Neuronal stem cell (in vitro differentiated cells): Measurements from ENCODE around the gene SLC6A19.

Experiments
- DNase-seq: peaks from one replicate; pipeline ENCODE4 v3.0.0-alpha.2; 2013; ENCODE audit warnings: low spot score
- H2AFZ ChIP-seq: one replicate; pipeline ENCODE4 v1.6.1; 2013; ENCODE audit warnings: mild to moderate bottlenecking, low read length, inconsistent platforms
- H2AK5ac ChIP-seq: 2 replicates; pipeline ENCODE4 v1.6.1; 2013; ENCODE audit warnings: low read depth, mild to moderate bottlenecking, inconsistent platforms, low read length, moderate library complexity, mixed read lengths
- H2BK120ac ChIP-seq: 2 replicates; pipeline ENCODE4 v1.6.1; 2013; ENCODE audit warnings: low read depth, mild to moderate bottlenecking, inconsistent platforms, low read length, moderate library complexity, mixed read lengths
- H2BK12ac ChIP-seq: one replicate; pipeline ENCODE4 v1.6.1; 2013; ENCODE audit warnings: low read length, inconsistent platforms
- H2BK15ac ChIP-seq: 2 replicates; pipeline ENCODE4 v1.6.1; 2013; ENCODE audit warnings: mild to moderate bottlenecking, low read length, inconsistent platforms, mixed read lengths
- H2BK5ac ChIP-seq: one replicate; pipeline ENCODE4 v1.6.1; 2013; ENCODE audit warnings: inconsistent platforms, mild to moderate bottlenecking, low read length, moderate library complexity
- H3K14ac ChIP-seq: one replicate; pipeline ENCODE4 v1.6.1; 2013; ENCODE audit warnings: low read length, inconsistent platforms
- H3K18ac ChIP-seq: 2 replicates; pipeline ENCODE4 v1.6.1; 2013; ENCODE audit warnings: low read length, inconsistent platforms
- H3K23ac ChIP-seq: 2 replicates; pipeline ENCODE4 v1.6.1; 2013; ENCODE audit warnings: low read depth, mild to moderate bottlenecking, mixed read lengths, low read length, inconsistent platforms; ENCODE audit not compliant: poor library complexity
- H3K27ac ChIP-seq: replicated peaks from 3 replicates; pipeline ENCODE4 v1.5.1; 2013; ENCODE audit warnings: low read length, inconsistent platforms
- H3K27me3 ChIP-seq, 3 experiments: 2 replicates each; pipeline ENCODE4 v1.6.1; 2013; ENCODE audit warnings: low read length in 3 of 3, mild to moderate bottlenecking in 2 of 3, inconsistent platforms in 1 of 3, low read depth in 1 of 3, mixed read lengths in 1 of 3, moderate library complexity in 1 of 3; ENCODE audit not compliant: control insufficient read depth in 3 of 3, insufficient read depth in 3 of 3
- H3K36me3 ChIP-seq, 2 donors: replicated peaks in 1 of 2; 2 replicates each; pipeline ENCODE4 v1.6.1; 2013; ENCODE audit warnings: low read length in 2 of 2; ENCODE audit not compliant: control insufficient read depth in 2 of 2, insufficient read depth in 2 of 2
- H3K4ac ChIP-seq: 2 replicates; pipeline ENCODE4 v1.6.1; 2013; ENCODE audit warnings: inconsistent platforms, mild to moderate bottlenecking, low read length, moderate library complexity
- H3K4me1 ChIP-seq, 2 donors: 1 replicate in 1 of 2; 2 replicates in 1 of 2; pipeline ENCODE4 v1.6.1; 2013; ENCODE audit warnings: low read length in 2 of 2, low read depth in 1 of 2; ENCODE audit not compliant: control insufficient read depth in 2 of 2, insufficient read depth in 1 of 2
- H3K4me2 ChIP-seq: one replicate; pipeline ENCODE4 v1.6.1; 2013; ENCODE audit warnings: mild to moderate bottlenecking, low read length, inconsistent platforms; ENCODE audit not compliant: insufficient read depth, poor library complexity, severe bottlenecking
- H3K4me3 ChIP-seq, 2 donors: 2 replicates each; pipeline ENCODE4 v1.5.1; 2013; ENCODE audit warnings: low read length in 2 of 2, mild to moderate bottlenecking in 2 of 2, inconsistent platforms in 1 of 2, moderate library complexity in 1 of 2
- H3K79me1 ChIP-seq: one replicate; pipeline ENCODE4 v1.6.1; 2013; ENCODE audit warnings: low read depth, mild to moderate bottlenecking, inconsistent platforms, low read length, moderate library complexity
- H3K9ac ChIP-seq: one replicate; pipeline ENCODE4 v1.6.1; 2013; ENCODE audit warnings: mild to moderate bottlenecking, low read depth, low read length, inconsistent platforms; ENCODE audit not compliant: poor library complexity
- H3K9me3 ChIP-seq, 2 donors: replicated peaks in 1 of 2; 2 replicates each; pipeline versions ENCODE3 to v1.6.1; 2013; ENCODE audit warnings: low read length in 2 of 2, mild to moderate bottlenecking in 2 of 2, inconsistent platforms in 1 of 2, low read depth in 1 of 2, mixed read lengths in 1 of 2, moderate library complexity in 1 of 2; ENCODE audit not compliant: control insufficient read depth in 2 of 2, insufficient read depth in 1 of 2
- H4K8ac ChIP-seq: one replicate; pipeline ENCODE4 v1.6.1; 2013; ENCODE audit warnings: low read depth, mild to moderate bottlenecking, inconsistent platforms, low read length, moderate library complexity
- H4K91ac ChIP-seq: one replicate; pipeline ENCODE4 v1.6.1; 2013; ENCODE audit warnings: low read length, low read depth, mild to moderate bottlenecking, inconsistent platforms; ENCODE audit not compliant: poor library complexity
- WGBS, 2 donors: extraction: QIAGEN DNeasy Blood & Tissue Kit; methylation state at CpG; one replicate each; pipeline ENCODE4 v1.1.7; 2013; ENCODE audit warnings: missing lambda C conversion rate in 2 of 2, mixed read lengths in 1 of 2; ENCODE audit not compliant: insufficient read length in 2 of 2, insufficient replicate concordance in 1 of 2; ENCODE audit errors: extremely low coverage in 2 of 2; 5-methylcytosine and 5-hydroxymethylcytosine counted together

The SLC6A19 gene

DNA sequence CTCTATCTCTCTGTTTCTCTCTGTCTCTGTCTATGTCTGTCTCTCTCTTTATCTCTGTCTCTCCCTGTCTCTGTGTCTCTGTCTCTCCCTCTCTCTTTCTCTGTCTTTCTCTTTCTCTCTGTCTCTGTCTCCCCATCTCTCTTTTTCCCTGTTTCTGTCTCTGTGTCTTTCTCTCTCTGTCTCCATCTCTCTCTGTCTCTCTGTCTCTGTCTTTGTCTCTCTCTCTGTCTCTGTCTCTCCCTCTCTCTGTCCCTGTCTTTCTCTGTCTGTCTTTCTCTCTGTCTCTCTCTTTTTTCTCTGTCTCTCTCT is 2.1 kb upstream of the SLC6A19 start:
- no peak overlapping the region for H3K18ac ChIP-seq
- H3K9ac ChIP-seq = no peak overlapping the region
- H2AK5ac ChIP-seq = no peak overlapping the region
- no peak overlapping the region for H4K8ac ChIP-seq
- no peak overlapping the region for H3K4ac ChIP-seq
- no peak overlapping the region for H2AFZ ChIP-seq
- H3K27me3 ChIP-seq = peaks cover 0 to 11% (median 0%) of the 10 kb centered on the region in 3 experiments
- H3K4me1 ChIP-seq = peaks cover 0 to 5% of the 10 kb centered on the region in 2 donors
- no peak overlapping the region for H2BK5ac ChIP-seq
- H2BK15ac ChIP-seq = no peak overlapping the region
- no peaks in the 10 kb centered on the region for H3K9me3 ChIP-seq
- H3K79me1 ChIP-seq = peaks cover 1% of the 10 kb centered on the region
- no peak overlapping the region for H2BK120ac ChIP-seq
- no peak overlapping the region for H3K4me3 ChIP-seq
- no peak overlapping the region for H3K14ac ChIP-seq
- H3K27ac ChIP-seq = no peak overlapping the region
- no peak for DNase-seq
- H3K4me2 ChIP-seq = no peak overlapping the region
- no peak overlapping the region for H2BK12ac ChIP-seq
- no peak overlapping the region for H3K23ac ChIP-seq
- no peak overlapping the region for H4K91ac ChIP-seq
- no peaks in the 10 kb centered on the region for H3K36me3 ChIP-seq

DNA sequence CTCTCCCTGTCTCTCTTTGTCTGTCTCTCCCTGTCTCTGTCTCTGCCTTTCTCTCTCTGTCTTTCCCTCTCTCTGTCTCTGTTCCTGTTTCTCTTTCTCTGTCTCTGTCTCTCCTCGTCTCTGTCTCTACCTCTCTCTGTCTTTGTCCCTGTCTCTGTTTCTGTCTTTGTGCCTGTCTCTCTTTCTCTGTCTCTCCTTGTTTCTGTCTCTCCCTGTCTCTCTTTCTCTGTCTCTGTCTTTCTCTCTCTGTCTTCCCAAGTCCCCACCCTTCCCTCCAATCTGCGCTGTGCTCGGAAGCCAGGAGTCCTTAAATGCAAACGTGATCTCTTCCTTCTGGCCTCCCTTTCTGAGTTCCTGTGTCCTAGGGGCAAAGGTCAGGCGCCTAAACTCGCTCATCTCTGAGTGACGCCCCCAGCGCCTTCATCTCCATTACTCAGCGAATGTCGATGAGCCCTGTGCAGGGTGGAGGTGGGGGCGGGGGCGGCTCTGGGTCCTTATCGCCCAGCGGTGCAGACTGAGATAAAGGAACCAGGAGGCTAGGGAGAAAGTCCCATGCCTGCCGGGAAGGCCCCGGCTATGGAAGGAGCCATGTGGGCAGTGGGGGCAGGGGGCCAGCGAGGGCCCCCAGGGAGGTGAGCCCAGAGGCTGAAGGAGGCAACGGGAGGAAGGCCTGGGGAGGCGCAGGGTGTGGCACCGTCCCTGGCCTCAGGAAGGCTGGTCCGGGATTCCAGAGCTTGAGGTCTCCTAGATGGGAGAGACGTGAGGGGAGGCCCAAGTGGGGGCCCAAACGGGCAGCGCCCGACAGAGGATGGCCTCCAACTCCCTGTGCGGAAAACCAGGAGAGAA is 1.5 kb upstream of the SLC6A19 start:
- Histone ChIP-seq H3K9me3 (no peaks in the 10 kb centered on the region), H2BK15ac (no peak overlapping the region), H2BK5ac (no peak overlapping the region), H3K4me3 (no peak overlapping the region), H3K79me1 (peaks cover 1% of the 10 kb centered on the region), H2AFZ (peak overlapping the region; percentile 38), H3K9ac (no peak overlapping the region), H3K27ac (no peak overlapping the region), H3K4ac (no peak overlapping the region), H3K4me2 (no peak overlapping the region), H2AK5ac (peak overlapping the region; percentile 87), H3K27me3 (peaks cover 0 to 12% (median 0%) of the 10 kb centered on the region in 3 experiments), H4K91ac (no peak overlapping the region), H3K14ac (peak overlapping the region; percentile 31), H4K8ac (no peak overlapping the region), H3K23ac (peak overlapping the region; percentile 67), H3K4me1 (peaks cover 0 to 6% of the 10 kb centered on the region in 2 donors), H2BK120ac (no peak overlapping the region), H3K36me3 (no peaks in the 10 kb centered on the region), H2BK12ac (peak overlapping the region; percentile 8), H3K18ac (peak overlapping the region; percentile 77)
- peak; percentile 38 for DNase-seq
- no CpG with 5 or more reads among the region's 26 CpGs for WGBS, 2 donors

DNA sequence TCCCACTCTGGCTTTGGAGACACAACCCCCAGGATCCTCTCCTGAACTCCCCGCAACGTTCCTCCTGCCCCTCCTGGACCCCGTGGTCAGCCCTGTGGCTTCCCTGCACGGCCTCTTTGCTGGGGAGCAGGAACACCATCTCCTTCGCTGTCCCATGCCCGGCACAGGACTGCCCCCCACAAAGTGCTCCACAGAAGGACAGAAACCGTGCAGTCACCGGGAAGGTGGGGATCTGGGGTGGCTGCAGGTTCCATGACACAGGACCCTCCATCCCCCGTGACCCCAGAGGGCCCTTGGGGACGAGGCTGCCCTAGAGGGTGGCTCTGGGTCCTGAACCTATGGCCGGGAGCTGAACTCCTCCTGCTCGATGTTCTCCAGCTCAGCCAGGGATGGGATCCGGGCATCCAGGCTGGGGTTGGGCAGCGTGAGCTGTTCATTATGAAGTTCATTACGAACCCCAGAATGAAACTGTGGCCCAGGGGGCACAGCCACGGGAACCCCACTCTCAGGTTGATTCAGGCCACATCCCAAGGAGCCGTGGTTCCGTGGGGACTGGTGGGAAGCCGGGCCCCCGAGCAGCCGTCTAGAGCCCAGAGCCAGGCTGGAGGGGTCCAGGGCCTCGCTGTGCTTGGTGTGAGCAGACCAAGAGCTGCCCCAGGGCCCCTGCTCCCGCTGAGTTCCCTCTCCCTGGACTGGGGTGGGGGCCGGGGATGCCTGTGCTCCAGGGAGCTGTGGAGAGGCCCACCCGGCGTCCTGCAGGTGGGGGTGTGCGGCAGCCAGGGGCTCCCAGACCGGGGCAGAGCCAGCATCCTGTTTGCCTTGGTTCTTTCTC is 684 bp upstream of the SLC6A19 start:
- Histone ChIP-seq H3K4ac (no peak overlapping the region), H4K91ac (no peak overlapping the region), H3K27ac (no peak overlapping the region), H2BK5ac (no peak overlapping the region), H3K9me3 (no peaks in the 10 kb centered on the region), H3K79me1 (peaks cover 1% of the 10 kb centered on the region), H3K4me1 (peaks cover 0 to 8% of the 10 kb centered on the region in 2 donors), H3K4me3 (no peak overlapping the region), H3K27me3 (peaks cover 0 to 21% (median 0%) of the 10 kb centered on the region in 3 experiments), H2AK5ac (peak overlapping the region; percentile 87), H4K8ac (no peak overlapping the region), H2BK15ac (no peak overlapping the region), H2AFZ (no peak overlapping the region), H2BK12ac (peak overlapping the region; percentile 8), H3K23ac (no peak overlapping the region), H3K36me3 (no peaks in the 10 kb centered on the region), H2BK120ac (no peak overlapping the region), H3K4me2 (no peak overlapping the region), H3K9ac (no peak overlapping the region), H3K14ac (no peak overlapping the region), H3K18ac (peak overlapping the region; percentile 78)
- no CpG with 5 or more reads among the region's 28 CpGs for WGBS, 2 donors
- DNase-seq = no peak
